Measurements from ENCODE around the gene LDLRAD4.

DNA sequence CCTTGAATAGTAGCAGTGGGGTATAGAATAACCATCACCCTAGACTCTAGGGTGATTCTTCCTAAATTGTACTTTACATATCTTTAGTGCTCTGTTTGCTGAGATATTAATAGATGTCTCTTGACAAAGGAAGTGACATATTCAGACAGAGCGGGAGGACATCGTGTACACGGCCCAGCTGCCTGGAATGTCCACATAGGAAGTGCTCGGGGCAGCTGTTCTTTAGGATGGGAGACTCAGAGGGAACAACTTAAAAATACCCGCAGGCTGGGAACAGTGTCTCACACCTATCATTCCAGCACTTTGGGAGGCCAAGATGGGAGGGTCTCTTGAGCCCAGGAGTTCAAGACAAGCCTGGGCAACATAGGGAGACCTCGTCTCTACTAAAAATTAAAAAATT lies 301.7 kb downstream of the LDLRAD4 start:
- TF ChIP-seq GATA2 (IDR thresholded peaks at IDR 0.05; ENCODE audit: low read depth, low read length) (no peak), GATA3 (IDR thresholded peaks at IDR 0.05; ENCODE audit: low read depth, low read length) (no peak)
